ENCODE data around the gene DNAH17.

DNAH17 gene

DNA sequence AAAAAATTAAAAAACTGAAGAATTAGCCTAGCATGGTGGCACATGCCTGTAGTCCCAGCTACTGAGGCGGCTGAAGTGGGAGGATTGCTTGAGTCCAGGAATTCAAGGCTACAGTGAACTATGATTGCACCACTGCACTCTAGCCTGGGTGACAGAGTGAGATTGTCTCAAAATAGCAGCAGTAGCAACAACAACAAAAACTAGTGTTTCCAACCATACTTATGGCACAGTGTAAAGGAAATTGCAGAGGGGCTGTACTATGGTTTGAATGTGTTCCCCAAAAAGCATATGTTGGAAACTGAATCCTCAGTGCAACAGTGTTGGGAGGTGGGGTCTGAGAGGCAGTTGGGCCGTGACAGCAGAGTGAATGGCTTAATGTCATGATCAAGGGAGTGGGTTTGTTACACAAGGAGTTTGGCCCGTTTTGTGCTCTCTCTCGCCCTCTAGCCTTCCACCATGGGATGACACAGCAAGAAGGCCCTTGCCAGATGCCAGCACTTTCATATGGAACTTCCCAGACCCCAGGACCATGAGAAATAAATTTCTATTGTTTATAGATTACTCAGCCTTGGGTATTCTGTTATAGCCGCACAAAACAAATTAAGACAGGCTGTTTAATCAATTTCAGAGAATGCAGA is 128.7 kb downstream of the DNAH17 start:
- no peak for DNase-seq

DNA sequence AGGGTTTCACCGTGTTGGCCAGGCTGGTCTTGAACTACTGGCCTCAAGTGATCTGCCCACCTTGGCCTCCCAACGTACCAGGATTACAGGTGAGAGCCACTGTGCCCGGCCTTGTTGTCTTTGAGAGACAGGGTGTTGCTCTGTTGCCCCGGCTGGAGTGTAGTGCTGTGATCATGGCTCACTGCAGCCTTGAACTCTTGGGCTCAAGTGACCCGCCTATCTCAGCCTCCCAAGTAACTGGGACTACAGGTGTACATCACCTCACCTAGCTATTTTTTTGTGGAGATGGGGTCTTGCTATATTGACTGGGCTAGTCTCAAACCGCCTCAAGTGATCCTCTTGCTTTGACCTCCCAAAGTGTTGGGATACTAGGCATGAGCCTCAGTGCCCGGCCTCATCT is 130.4 kb downstream of the DNAH17 start:
- no peak for DNase-seq

- no peak for DNase-seq
These were observed 132.8 kb downstream of the DNAH17 start for GRCh38 chr17:78444392-78444791.

- DNase-seq, result no peak
These were observed 134.5 kb downstream of the DNAH17 start for GRCh38 chr17:78442648-78443218.

DNA sequence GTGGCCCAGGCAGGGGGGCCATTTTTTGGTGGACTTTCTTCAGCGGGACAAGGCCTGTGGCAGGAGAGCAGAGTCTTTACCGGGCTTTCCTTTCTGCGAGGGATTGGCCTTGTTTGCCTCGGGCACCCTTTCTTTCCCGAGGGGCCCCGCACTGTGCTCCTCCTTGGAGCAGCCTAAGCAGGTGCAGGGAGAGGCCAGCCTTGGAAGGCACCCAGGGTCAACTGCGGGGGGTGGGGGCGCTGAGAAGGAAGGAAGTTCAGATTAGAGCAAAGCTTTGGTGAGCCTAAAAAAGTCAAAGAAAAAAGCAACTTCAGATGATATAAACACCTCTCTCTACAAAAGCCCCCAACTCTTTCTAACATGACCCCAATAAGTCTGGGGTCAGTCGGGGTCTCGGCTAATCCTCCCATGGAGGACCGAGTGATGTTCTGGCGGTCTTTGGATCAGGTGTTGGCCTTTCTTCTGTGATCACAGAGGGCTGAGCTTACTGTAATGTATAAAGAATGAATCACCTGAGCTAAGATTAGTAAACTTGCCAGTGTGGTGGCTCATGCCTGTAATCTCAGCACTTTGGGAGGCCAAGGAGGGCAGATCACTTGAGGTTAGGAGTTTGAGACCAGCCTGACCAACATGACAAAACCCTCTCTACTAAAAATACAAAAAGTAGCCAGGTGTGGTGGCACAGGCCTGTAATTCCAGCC is 135.8 kb downstream of the DNAH17 start:
- no peak for DNase-seq

- no peak for DNase-seq
These were observed 138.4 kb downstream of the DNAH17 start for GRCh38 chr17:78438694-78439325.

DNA sequence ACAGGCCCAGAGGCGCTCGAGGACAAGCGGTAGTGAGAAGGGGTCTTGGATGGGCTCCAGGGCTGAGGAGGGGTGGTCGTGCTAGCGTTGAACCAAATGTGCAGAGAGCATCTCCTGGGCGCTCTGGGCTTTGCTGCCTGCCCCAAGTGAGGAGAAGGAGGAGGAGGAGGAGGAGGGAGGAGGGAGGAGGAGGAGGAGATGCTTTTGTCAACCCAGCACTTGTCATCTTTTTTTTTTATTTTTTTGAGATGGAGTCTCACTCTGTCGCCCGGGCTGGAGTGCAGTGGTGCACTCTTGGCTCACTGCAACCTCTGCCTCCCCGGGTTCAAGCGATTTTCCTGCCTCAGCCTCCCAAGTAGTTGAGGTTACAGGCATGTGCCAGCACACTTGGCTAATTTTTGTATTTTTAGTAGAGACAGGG is 138.9 kb downstream of the DNAH17 start:
- DNase-seq, result no peak

DNA sequence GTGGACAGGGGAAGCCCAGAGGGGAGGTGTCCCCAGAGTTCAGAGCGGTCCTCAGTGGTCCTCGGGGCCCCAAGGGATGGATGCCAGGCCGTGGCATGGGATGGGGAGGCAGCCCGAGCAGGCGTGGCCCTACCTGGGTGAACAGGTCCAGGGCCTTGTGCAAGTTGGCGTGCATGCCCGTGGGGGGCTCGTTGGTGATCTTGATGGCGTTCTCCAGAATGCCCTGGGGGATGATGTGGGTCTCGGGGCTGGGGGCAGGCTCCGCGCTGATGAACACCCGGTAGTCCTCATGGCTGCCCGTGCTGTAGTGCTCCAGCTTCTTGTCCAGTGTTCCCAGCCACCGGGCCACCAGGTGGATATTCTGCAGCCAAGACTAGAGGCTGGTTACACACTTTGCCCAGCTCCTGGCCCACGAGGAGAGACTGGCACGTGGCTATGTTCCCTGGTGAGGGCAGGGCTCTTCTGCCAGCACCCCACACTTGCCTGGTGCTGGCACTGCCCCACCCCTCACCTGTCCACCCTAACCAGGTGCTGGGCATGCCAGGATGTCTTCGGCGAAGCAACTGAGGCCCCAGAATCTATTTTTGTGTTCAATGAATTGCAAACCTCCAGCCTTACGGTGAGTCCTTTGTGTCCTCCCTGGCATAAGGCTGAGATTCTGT is 139.6 kb downstream of the DNAH17 start:
- no peak for DNase-seq

DNA sequence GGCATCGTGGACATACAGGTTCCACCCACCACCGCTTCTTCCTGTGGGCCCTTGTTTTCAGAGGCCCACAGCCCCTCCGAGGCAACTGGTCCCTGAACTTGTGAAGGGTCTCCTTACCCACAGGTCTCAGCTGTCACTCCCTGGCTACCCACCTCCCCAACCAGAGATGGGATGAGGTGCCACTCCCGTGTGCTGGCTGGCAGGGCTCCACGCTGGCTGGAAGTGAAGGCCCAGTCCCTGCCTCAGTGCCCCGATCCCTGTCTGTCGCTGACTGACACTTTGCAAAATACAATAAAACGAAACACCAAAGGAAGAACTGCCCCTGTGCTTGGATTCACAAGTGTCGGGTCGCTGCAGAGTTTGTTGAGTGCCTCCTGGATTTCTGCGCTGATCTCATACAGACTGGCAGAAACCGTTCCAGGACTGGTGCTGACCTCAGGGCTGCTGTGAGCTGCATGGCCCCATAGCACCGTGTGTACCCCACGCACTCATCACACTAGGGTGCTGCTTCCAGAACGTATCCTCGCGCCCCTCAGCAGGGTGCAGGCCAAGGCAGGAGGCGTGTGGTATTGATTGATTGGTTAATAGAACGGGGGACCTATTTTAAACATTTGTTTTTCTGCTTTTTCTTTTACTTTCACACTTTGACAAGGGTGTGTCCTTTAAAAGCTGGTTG is 141.7 kb downstream of the DNAH17 start:
- DNase-seq, result no peak

DNA sequence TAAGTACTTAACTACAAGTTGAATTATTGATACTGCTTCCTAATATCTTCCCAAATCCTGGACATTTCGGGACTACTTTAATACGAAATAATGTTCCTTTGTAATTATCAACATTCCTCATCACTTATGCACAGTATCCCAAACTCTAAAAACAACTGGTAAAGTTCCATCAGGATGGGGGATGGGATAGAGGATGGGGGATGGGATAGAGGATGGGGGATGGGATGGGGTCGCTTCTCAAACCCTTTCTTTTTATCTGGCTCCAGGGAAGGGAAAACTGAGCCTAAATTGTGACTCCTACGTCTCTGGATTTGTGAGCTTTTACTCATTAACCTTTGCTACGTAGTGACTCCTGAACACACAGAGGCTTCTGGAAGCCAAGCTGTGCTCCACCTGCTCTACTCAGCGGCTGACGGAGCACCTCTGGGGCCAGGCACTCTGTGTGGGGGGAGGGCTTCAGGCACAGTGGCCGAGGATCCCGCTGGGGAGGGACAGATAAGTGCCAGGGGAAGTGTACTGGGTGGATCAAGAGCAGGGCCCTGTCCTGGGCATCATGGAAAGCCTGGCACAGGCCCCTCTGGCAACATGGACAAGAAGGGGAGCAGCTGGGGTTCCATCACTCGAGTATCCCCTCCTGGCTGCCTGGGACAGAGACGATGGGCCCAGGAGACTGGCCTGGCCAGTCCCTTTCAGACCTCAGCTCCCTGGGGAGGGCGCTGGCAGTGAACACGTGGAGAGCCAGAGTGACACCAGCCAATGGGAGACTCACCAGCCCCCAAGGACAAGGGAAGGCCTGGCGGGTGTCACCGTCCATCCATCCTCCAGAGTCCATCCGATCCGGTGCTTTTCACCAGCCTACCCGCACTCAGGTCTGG is 142.5 kb downstream of the DNAH17 start:
- DNase-seq, result no peak

GRCh38 chr17:78433780-78434335 is 143.3 kb downstream of the DNAH17 start:
- DNase-seq, result no peak

DNA sequence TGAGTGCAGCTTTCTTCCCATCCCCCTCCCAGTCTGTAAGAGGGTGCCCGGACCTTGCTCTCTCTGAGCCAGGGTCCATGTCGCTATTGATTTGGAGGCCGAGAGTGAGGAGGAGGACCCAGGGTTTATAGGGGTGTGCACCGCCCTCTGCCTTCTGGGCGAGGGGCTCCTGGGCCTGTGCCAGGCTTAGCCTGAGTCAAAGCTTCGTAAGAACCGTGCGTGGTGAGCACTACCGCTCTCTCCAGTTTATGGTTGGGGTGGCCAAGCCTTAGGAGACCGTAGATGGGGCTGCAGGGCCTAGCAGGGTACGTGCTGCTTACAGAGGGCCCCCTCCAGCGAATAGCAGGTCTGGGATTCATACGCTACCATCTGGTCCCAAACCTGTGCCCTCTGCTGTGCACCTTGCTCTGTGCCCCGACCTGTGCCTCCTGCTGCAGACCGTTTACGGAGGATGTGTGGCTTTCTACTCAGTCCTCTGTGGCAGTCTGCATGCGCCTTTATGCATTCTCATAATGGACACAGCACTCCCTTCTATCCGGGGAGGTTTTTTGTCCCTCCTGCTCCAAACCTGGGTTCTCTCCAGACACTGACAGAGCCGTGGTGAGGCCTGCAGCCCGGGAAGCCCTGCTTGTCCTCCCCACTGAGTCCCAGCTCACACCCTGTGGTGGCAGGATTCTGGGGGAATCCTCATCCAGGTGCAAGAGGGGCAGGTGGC is 144.0 kb downstream of the DNAH17 start:
- no peak for DNase-seq

DNA sequence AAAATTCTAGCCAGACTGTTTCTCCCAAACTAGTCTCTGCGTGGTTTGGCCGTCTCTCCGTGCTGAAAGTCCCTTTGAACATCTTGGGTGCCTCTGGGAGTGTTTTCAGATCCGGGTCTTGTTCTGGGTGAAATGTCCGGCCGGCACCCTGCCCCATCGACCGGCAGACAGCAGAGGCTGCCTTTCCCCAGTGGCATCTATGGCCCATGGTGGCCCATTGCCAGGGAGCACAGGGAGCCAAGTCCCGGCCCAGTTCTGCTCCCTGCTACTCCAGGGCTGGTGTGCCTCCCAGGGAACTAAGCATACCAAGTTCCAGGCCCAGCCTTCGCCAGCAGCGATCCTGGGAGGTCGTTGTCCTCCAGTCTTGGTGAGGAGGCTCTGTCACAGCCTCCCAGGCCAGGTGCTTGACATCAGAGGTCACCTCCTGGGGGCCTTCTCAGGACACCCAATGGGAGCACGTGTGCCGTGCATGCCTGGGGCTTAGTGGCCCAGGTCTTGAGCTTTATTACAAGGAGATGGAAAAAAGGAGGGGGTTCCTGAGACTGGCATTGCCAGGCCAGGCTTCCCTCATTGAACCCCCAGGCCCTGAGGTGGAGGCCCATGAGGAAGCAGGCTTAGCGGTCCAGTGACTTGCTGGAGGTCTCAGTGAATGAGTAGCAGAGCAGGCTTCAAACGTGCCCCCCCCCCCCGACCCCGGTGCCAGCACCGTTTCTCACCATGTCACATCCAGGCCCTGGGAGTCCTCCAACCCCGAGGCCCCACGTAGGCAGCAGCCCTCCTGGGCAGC is 144.8 kb downstream of the DNAH17 start:
- no peak for DNase-seq

- DNase-seq, result no peak
These were observed 145.6 kb downstream of the DNAH17 start for GRCh38 chr17:78431692-78431958.

- no peak for DNase-seq
These were observed 146.1 kb downstream of the DNAH17 start for GRCh38 chr17:78430892-78431691.

DNA sequence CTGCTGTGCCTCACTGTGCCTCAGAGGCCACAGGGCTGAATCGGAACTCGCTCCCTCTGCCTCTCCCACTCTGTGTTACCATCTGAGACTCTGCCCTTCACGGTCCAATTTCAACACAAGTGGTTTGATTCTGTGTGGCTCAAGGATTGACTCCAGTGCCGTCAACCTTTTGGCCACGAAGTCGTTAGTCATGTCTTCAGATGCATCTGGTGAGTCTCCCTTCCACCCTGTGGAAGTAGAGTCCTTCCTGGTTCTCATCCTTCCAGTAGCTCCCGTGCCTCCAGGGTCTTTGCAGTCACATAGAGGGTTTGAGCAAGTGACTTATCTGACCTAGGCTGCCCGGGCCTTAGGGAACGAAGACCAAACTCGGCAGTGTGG is 147.6 kb downstream of the DNAH17 start:
- no peak for DNase-seq

- no peak for DNase-seq
These were observed 148.2 kb downstream of the DNAH17 start for GRCh38 chr17:78428836-78429617.

- DNase-seq, result no peak
These were observed 149.1 kb downstream of the DNAH17 start for GRCh38 chr17:78428025-78428575.
